ENCODE data around the gene ZC3H7A.

GRCh38 chr16:11755022-11755760 is 41.9 kb downstream of the ZC3H7A start:
- no peak for TF ChIP-seq CTCF (IDR thresholded peaks at IDR 0.05)
- TF ChIP-seq ZFX (IDR thresholded peaks at IDR 0.05; ENCODE audit: borderline replicate concordance): no peak

Data from 22Rv1 (cell line).